A673 (cell line): Measurements from ENCODE around the gene CFLAR. TPM values are rescaled to one million over a fixed set of nuclear protein-coding genes. Genes with fewer than 3 reads are reported as not detected.

Source experiments
- BruUV-seq: library from RNA; stranded (reverse); fragments of 400-500 nt; replicated peaks from 2 replicates; lab custom pipeline; 2021; lab: Mats Ljungman, UMichigan
- CTCF ChIA-PET: fragments of 300-600 bp; sonication (Branson Sonifier 250); formaldehyde crosslinking; loops from one replicate; lab custom pipeline; 2022; ENCODE audit warnings: antibody characterized with exemption; lab: Charles Lee
- POLR2A ChIA-PET: fragments of 300-600 bp; sonication (Branson Sonifier 250); formaldehyde crosslinking; loops from one replicate; lab custom pipeline; 2022; ENCODE audit warnings: antibody characterized with exemption; ENCODE audit not compliant: low non-redundant PET; lab: Charles Lee
- DNase-seq: peaks from one replicate; pipeline ENCODE4 v3.0.0-alpha.2; 2015; ENCODE audit warnings: low spot score
- H3K27ac ChIP-seq: fragments of 200-600 bp; sonication (generic); 2 replicates; pipeline ENCODE4 v1.5.1; 2016; ENCODE audit warnings: mixed run types, low read depth, mild to moderate bottlenecking, mixed read lengths, antibody characterized with exemption, low read length; ENCODE audit not compliant: poor library complexity, severe bottlenecking
- H3K27me3 ChIP-seq: fragments of 200-600 bp; sonication (generic); replicated peaks from 2 replicates; pipeline ENCODE4 v1.6.1; 2017; ENCODE audit warnings: mixed run types, low read depth, mild to moderate bottlenecking, mixed read lengths, antibody characterized with exemption, low read length; ENCODE audit not compliant: insufficient read depth, poor library complexity
- H3K36me3 ChIP-seq: fragments of 200-600 bp; sonication (generic); 2 replicates; pipeline ENCODE4 v1.6.1; 2016; ENCODE audit warnings: mixed run types, mild to moderate bottlenecking, mixed read lengths, antibody characterized with exemption, low read length; ENCODE audit not compliant: insufficient read depth, poor library complexity, severe bottlenecking
- H3K4me1 ChIP-seq: fragments of 200-600 bp; sonication (generic); 2 replicates; pipeline ENCODE4 v1.6.1; 2017; ENCODE audit warnings: mixed run types, mild to moderate bottlenecking, mixed read lengths, antibody characterized with exemption, low read length; ENCODE audit not compliant: insufficient read depth, poor library complexity, severe bottlenecking
- H3K4me3 ChIP-seq: fragments of 200-600 bp; sonication (generic); 2 replicates; pipeline ENCODE4 v1.5.1; 2016; ENCODE audit warnings: low read depth, mixed run types, mild to moderate bottlenecking, mixed read lengths, low read length; ENCODE audit not compliant: poor library complexity, severe bottlenecking
- H3K9me3 ChIP-seq: fragments of 200-600 bp; sonication (generic); 2 replicates; pipeline ENCODE4 v1.6.1; 2016; ENCODE audit warnings: mixed run types, low read depth, mild to moderate bottlenecking, mixed read lengths, antibody characterized with exemption, low read length; ENCODE audit not compliant: poor library complexity, severe bottlenecking
- CTCF ChIP-seq: fragments of 300-800, 200-600 bp; sonication (generic); conservative IDR thresholded peaks from 2 replicates; pipeline ENCODE4 v1.5.1; 2017; ENCODE audit warnings: low read depth, mild to moderate bottlenecking, antibody characterized with exemption, low read length, moderate library complexity, mixed read lengths
- EZH2 ChIP-seq: fragments of 200-600 bp; sonication (generic); IDR thresholded peaks from 2 replicates; pipeline ENCODE4 v1.6.1; 2017; ENCODE audit warnings: borderline replicate concordance, low read depth, mild to moderate bottlenecking, mixed read lengths, antibody characterized with exemption, low read length; ENCODE audit not compliant: poor library complexity, severe bottlenecking
- intact Hi-C: fragments of 100-400 bp; cut with micrococcal nuclease; formaldehyde crosslinking; loops from one replicate; pipeline ENCODE4 v1.10.0; 2022; ENCODE audit not compliant: unreplicated experiment
- total RNA-seq: library from RNA; stranded (reverse); gene quantifications from 2 replicates; pipeline ENCODE4 v1.2.3, GENCODE V29; 2021

Gene CFLAR
- total RNA-seq, 1 experiment from 2014 or later, result 55.1 TPM

- H3K36me3 ChIP-seq, result no peaks in the 10 kb centered on the region
- no peaks in the 10 kb centered on the region for H3K9me3 ChIP-seq
- ChIA-PET POLR2A (interaction anchor here (0.7 kb wide), 1 partner anchor 168 kb away, joined by 3 read pairs; no protein-coding TSS in a partner anchor), CTCF (no interaction called here)
- no peak overlapping the region for H3K27ac ChIP-seq
- H3K4me1 ChIP-seq, result no peaks in the 10 kb centered on the region
- H3K4me3 ChIP-seq, result no peak overlapping the region
- no peak for DNase-seq
- H3K27me3 ChIP-seq, result no peaks in the 10 kb centered on the region
- TF ChIP-seq CTCF (no peak), EZH2 (no peak)
- intact Hi-C loops, result no loop called here
- no TSS peak for BruUV-seq
Measured at GRCh38 chr2:201196003-201196402, 80.0 kb downstream of the CFLAR start.

- Histone ChIP-seq H3K36me3 (no peaks in the 10 kb centered on the region), H3K27ac (no peak overlapping the region), H3K27me3 (no peaks in the 10 kb centered on the region), H3K9me3 (no peaks in the 10 kb centered on the region), H3K4me3 (no peak overlapping the region), H3K4me1 (no peaks in the 10 kb centered on the region)
- POLR2A ChIA-PET, result no interaction called here
- CTCF ChIA-PET, result no interaction called here
- TF ChIP-seq EZH2 (no peak), CTCF (no peak)
- intact Hi-C loops, result no loop called here
- BruUV-seq, result no TSS peak
- no peak for DNase-seq
Measured at GRCh38 chr2:201196803-201197202, 80.8 kb downstream of the CFLAR start.

GRCh38 chr2:201197781-201198180, 81.8 kb downstream of the CFLAR start:
- Histone ChIP-seq H3K4me1 (no peaks in the 10 kb centered on the region), H3K4me3 (no peak overlapping the region), H3K27me3 (no peaks in the 10 kb centered on the region), H3K9me3 (no peaks in the 10 kb centered on the region), H3K36me3 (no peaks in the 10 kb centered on the region), H3K27ac (no peak overlapping the region)
- ChIA-PET POLR2A (no interaction called here), CTCF (interaction anchor here (0.7 kb wide), 1 partner anchor 251 kb away, joined by 4 read pairs; no protein-coding TSS in a partner anchor)
- TF ChIP-seq CTCF, result no peak
- no peak for TF ChIP-seq EZH2
- no peak for DNase-seq
- BruUV-seq, result no TSS peak
- intact Hi-C loops, result no loop called here
